HG02870 (cell line): ENCODE results near the gene PIK3IP1.

Experiments
- ATAC-seq: cut with Tn5 transposase; IDR thresholded peaks from one replicate; pipeline ENCODE4 v1.9.1; 2021; ENCODE audit warnings: mild to moderate bottlenecking, moderate library complexity; ENCODE audit not compliant: unreplicated experiment

PIK3IP1 gene

GRCh38 chr22:31313366-31314147 is 21.3 kb upstream of the PIK3IP1 start:
- ATAC-seq: no peak

- ATAC-seq: no peak
Observed at GRCh38 chr22:31308181-31308580, 15.9 kb upstream of the PIK3IP1 start.

- ATAC-seq: no peak
Observed at GRCh38 chr22:31305194-31305593, 12.9 kb upstream of the PIK3IP1 start.

- no peak for ATAC-seq
Observed at GRCh38 chr22:31302537-31302936, 10.2 kb upstream of the PIK3IP1 start.

- ATAC-seq: no peak
Observed at GRCh38 chr22:31302006-31302405, 9.7 kb upstream of the PIK3IP1 start.

GRCh38 chr22:31300896-31301295 is 8.6 kb upstream of the PIK3IP1 start:
- no peak for ATAC-seq

- ATAC-seq: no peak
Observed at GRCh38 chr22:31295831-31296657, 3.8 kb upstream of the PIK3IP1 start.

- no peak for ATAC-seq
Observed at GRCh38 chr22:31295360-31295759, 3.1 kb upstream of the PIK3IP1 start.

GRCh38 chr22:31291481-31292235 is 630 bp downstream of the PIK3IP1 start:
- no peak for ATAC-seq

GRCh38 chr22:31290494-31291471 is 1.5 kb downstream of the PIK3IP1 start:
- peak; percentile 84 for ATAC-seq

- ATAC-seq: no peak
Observed at GRCh38 chr22:31289344-31289743, 2.9 kb downstream of the PIK3IP1 start.

- no peak for ATAC-seq
Observed at GRCh38 chr22:31288496-31289240, 3.6 kb downstream of the PIK3IP1 start.

GRCh38 chr22:31287818-31288495 is 4.3 kb downstream of the PIK3IP1 start:
- ATAC-seq: no peak

GRCh38 chr22:31286360-31287255 is 5.7 kb downstream of the PIK3IP1 start:
- no peak for ATAC-seq

- no peak for ATAC-seq
Observed at GRCh38 chr22:31284281-31285155, 7.8 kb downstream of the PIK3IP1 start.

- no peak for ATAC-seq
Observed at GRCh38 chr22:31282748-31283468, 9.4 kb downstream of the PIK3IP1 start.
